Measurements from ENCODE around the gene RAMP1.
"Not testable (repeated sequence)": the region's sequence is repeated elsewhere in the genome, so short reads cannot be mapped to it uniquely, and the experiment has no call there.

Gene RAMP1

GRCh38 chr2:237921967-237922492 is 62.6 kb downstream of the RAMP1 start:
- DNase-seq, result no peak

DNA sequence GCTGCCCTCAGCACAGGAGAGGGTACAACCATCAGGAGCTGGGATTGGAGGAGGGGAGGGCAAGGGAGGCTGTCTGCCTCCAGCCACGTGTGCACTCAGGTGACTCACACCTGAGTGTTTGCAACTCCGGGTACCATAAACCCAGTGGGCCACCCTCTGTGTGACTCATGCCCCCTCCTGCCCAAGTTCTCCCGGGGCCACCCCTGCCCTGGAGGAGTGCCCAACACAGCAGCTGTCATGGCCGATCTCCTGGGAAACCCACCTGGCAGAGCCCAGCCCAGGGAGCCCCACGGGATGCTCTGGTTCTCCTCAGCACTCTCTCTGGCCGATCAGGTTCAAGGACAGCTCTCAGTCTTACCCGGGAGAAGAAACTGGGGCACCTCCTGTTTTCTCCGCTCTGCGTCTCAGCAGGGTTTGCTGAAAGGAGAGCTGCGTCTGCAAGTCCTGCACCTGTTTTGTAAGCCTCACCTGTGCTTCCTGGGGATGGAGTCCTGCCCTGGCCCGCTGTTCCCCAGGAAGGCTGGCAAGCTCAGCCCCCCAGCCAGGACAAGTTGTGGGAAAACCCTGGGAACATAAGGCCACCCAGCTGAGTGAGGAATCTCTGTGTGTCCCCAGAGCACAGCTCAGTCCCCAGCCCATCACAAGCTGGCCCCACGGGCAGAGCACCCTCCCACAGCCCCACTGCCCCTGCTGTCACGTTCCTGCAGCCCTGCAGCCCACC is 63.4 kb downstream of the RAMP1 start:
- no peak for DNase-seq

GRCh38 chr2:237923481-237924163 is 64.2 kb downstream of the RAMP1 start:
- DNase-seq, result peak; percentile 65 to 75 (median 70)

GRCh38 chr2:237924164-237924534 is 64.7 kb downstream of the RAMP1 start:
- DNase-seq, result no peak

GRCh38 chr2:237927135-237927534 is 67.7 kb downstream of the RAMP1 start:
- no peak for DNase-seq

DNA sequence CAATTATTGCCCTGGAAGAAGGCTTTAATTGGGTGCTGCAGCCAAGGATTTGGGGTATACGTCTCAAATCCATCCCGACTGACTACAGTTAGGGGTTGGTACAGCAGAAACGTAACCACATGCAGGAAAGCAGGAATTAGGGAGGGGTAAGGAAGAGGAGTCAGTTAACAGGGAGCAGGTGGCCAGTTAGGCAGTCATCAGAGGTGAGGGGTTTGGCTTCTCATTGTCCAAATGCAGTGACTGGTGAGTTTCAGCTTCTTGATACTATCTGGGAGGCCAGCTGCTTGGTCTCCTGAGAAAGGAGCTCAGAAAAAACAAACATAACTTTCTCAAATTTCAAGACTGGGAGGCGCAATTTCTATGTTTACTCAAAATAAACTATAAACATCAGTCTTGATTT is 68.6 kb downstream of the RAMP1 start:
- no peak for DNase-seq

DNA sequence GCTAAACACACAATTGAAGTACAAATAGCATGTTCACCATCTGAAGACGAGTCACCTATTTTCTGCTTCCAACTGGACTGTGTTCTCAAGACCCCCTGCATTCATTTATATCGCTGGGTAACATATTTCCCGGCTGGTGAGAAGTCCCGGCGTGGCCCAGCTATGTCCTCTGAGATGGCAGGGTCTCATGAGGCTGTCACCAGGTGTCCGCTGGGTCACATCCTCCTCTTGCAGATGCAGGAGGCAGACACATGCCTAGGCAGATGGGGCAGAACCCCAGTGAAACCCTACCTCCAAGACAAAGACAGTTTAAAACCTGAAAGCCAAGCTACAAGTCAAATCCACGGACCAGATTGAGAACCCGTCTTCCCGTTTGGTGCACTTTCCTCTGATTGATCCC is 70.6 kb downstream of the RAMP1 start:
- DNase-seq, result no peak

GRCh38 chr2:237931205-237931721 is 71.8 kb downstream of the RAMP1 start:
- DNase-seq, result no peak

GRCh38 chr2:237932731-237933131 is 73.3 kb downstream of the RAMP1 start:
- DNase-seq, result no peak

GRCh38 chr2:237934186-237934585 is 74.8 kb downstream of the RAMP1 start:
- no peak for DNase-seq

- no peak for DNase-seq
Observed at GRCh38 chr2:237935740-237936452, 76.5 kb downstream of the RAMP1 start.

- no peak for DNase-seq
Observed at GRCh38 chr2:237939251-237939650, 79.8 kb downstream of the RAMP1 start.

GRCh38 chr2:237940828-237941227 is 81.4 kb downstream of the RAMP1 start:
- no peak for DNase-seq

DNA sequence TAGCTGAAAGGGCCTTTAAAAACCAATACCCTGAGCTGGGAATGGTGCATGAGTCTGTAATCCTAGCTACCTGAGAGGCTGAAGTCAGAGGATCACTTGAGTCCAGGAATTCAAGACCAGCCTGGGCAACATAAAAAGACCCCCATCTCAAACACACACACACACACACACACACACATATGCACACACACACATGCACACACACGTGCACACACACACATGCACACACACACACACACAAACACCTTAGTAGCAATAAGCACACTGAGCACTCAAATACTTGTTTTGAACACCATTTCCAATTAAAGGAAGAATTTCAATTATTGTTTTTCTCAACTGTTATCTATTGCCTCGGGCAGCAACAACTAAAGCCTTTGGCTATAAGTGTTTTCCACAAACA is 81.8 kb downstream of the RAMP1 start:
- DNase-seq, result no peak

- no peak for DNase-seq
Observed at GRCh38 chr2:237942513-237942899, 83.1 kb downstream of the RAMP1 start.

- no peak for DNase-seq
Observed at GRCh38 chr2:237943395-237944094, 84.1 kb downstream of the RAMP1 start.

GRCh38 chr2:237944302-237944701 is 84.9 kb downstream of the RAMP1 start:
- DNase-seq, result no peak

DNA sequence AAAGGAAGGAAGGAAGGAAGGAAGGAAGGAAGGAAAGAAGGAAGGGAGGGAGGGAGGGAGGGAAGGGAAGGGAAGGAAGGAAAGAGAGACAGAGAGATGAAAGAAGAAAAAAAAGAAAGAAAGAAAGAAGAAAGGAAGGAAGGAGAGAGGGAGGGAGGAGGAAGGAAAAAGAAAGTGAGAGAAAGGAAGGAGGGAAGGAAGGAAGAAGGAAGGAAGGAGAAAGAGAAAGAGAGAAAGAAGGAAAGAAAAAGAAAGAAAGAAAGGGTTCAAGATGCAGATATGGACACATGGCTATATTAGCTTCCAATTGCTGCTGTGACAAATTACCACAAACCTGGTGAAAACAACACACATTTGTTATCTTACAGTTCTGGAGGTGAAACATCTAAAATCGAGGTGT is 87.0 kb downstream of the RAMP1 start:
- no peak for DNase-seq

DNA sequence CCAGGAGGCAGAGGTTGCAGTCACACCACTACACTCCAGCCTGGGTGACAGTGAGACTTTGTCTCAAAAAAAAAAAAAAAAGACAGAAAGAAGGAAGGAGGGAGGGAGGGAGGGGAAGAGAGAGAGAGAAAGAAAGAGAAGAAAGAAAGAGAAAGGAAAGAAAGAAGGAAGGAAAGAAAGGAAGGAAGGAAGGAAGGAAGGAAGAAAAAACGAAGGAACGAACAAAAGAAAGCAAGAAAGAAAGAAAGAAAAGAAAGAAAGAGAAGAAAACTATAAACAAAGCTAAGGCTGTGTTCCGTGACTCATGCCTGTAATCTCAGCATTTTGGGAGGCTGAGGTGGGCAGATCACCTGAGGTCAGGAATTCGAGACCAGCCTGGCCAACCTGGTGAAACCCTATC is 91.9 kb downstream of the RAMP1 start:
- not testable (repeated sequence) for DNase-seq

DNA sequence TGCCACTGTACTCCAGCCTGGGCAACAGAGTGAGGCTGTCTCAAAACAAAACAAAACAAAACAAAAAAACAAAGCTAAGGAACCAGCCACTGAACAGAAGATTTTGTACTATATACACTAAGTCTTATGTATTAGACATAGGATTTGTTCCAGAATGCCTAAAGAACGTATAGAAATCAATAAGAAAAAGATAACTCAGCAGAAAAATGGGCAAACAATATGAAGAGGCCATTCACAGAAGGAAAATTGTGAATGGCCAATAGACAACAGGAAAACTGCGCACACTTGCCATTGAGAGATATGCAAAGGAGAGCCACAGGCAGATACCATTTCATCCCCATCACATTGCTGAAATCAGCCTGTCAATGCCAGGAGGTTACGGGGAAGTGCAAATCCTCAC is 92.5 kb downstream of the RAMP1 start:
- no peak for DNase-seq

- DNase-seq, result no peak
Observed at GRCh38 chr2:237952851-237953250, 93.4 kb downstream of the RAMP1 start.

- no peak for DNase-seq
Observed at GRCh38 chr2:237955640-237956401, 96.4 kb downstream of the RAMP1 start.

All from activated naive CD4-positive, alpha-beta T cell (primary cell).